Bone marrow (tissue), 2 donors: Measurements from ENCODE around the gene PDCL3.

Experiments
- DNase-seq, 2 donors: peaks; one replicate each; lab custom pipeline; 2025; lab: John Stamatoyannopoulos, UW

The PDCL3 gene

DNA sequence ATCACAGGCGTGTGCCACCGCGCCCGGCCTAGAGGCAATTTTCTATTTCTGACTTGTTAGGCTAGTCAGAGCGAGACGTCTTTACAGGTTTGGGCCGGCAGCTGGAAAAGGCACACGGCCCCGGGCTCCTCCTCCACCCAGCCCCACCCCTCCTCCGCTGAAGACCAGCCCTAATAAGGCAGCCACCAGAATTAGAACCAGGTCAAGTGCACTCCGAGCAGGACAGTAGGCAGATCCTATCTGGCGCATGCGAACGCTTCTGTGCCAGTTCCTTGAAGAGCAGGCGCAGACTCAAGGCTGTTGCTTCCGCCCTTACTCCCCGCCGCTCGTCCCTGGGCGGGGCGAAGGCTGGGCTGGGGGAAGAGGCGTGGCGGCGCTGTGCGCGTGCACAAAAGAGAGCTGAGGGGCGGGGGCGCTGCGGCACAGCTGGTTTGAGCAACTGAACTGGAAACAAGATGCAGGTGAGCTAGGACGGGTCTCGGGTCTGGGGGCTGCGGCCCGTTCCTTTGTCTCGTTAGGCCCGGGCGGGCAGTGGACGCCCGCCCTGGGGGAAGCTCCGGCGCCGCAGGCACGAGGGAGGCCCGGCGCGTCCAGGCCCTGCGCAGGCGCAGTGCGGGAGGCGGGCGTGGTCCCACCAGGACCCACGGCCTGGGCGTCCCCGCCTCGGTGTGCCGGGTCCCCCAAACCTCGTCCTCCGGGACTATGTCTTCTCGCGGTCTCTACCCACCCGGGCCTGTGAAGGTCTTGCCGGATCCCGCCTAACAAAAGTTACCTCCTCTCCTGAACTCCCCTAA lies at the start of gene PDCL3:
TSS of gene PDCL3 (plus strand) at position 381 of the 794 bp plus-strand sequence. CDS start at position 456, 75 bp downstream.
- DNase-seq: peak; percentile 92 to 95

DNA sequence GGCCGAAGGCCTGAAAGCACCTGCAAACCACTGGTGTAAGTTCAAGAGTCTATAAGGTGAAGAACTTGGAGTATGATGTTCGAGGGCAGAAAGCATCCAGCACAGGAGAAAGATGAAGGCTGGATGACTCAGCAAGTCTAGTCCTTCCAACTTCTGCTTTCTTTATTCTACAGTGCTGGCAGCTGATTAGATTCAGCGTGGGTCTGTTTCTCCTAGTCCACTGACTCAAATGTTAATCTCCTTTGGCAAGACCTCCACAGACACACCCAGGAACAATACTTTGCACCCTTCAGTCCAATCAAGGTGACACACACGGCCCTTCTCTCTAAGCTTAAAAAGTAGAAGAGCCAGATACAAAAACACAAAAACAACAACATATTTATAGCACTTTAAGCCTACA lies 49.1 kb upstream of the PDCL3 start:
- DNase-seq: peak in 1 of 2 donors; percentile 41

GRCh38 chr2:100517556-100517955 lies 45.2 kb upstream of the PDCL3 start:
- no peak for DNase-seq

- DNase-seq: no peak
Measured at GRCh38 chr2:100518801-100519200, 44.0 kb upstream of the PDCL3 start.

- DNase-seq: no peak
Measured at GRCh38 chr2:100520224-100520623, 42.6 kb upstream of the PDCL3 start.

DNA sequence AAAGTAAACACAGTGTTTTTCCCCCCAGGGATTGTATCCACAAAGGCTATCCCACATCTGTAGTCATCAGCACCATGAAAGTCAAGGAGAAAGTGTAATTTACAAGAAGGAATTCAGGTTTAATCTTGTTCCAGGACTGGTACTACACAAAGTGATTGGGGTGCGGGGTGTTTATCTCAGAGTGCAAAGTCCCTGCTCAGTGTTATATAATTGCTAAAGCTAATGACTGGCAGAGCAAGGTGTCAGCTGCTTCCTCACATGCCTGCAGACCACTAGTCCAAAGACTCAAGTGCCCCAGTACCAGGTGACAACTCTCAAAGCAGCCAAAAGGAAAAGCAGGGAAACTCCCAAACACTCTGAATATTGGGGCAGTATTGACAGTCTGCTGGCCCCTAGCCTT lies 40.4 kb upstream of the PDCL3 start:
- DNase-seq: no peak

DNA sequence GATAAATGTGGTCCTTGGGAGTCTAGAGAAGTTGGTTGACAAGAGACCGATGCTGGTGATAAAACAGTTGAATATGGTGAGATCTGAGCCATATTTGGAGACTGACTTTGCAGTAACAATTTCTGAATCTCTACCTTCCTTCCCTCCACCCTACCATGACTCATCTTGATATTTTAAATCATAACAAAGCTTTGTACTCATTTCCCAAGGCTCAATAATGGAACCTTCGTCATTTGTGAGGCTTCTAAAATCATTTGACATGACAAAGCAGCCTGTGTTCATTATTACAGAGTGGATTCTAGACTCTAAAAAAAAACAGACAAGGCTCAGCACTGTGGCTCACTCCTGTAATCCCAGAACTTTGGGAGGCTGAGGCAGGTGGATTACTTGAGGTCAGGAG lies 38.5 kb upstream of the PDCL3 start:
- DNase-seq: no peak

DNA sequence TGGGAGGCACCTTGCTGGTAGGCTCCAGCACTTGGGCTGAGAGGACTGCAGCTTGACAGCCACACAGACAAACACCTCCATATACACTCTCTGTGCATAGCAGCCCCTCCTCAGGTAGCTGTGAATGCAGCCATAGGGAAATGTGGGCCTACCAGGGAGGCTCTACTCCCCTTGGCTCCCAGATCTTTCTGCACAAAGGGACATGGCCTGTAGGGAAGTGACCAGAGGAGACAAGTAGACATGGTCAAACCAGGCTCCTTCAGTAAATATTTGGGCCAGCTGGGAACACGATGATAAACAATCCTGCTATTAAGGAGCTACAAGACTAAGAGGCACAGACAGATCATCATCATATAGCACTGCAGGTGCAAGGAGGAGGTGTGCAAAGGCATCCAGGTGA lies 35.9 kb upstream of the PDCL3 start:
- DNase-seq: no peak

- DNase-seq: no peak
Measured at GRCh38 chr2:100527440-100528015, 35.3 kb upstream of the PDCL3 start.

DNA sequence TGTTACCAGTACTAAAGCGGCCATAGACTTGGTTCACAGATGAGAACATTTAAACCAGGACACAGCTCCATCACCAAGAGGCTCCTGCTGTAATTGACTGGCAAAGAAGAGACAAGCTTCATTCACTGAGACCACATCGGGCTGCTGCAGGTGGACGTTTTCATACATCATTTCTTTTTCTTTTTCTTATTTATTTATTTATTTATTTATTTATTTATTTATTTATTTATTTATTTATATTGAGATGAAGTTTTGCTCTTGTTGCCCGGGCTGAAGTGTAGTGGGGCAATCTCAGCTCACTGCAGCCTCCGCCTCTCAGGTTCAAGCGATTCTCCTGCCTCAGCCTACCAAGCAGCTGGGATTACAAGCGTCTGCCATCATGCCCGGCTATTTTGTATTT lies 33.6 kb upstream of the PDCL3 start:
- no peak for DNase-seq

DNA sequence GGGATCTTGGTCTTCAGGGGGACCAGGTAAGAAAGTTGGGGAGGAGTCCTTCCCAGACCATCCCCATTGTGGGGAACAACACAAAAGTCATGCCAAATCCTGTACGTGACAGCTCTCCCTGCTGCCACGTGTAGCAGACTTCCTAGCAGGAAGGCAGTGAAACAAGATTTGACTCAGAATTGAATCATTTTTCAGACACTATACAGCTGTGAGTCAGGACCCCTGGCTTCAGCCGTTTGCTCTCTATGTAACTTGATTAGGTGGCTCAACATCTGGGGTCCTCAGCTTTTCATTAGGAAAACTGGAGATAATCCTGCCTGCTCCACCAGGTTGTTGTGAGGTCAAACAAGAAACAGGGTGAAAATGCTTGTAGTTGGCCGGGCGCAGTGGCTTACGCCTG lies 32.9 kb upstream of the PDCL3 start:
- no peak for DNase-seq

DNA sequence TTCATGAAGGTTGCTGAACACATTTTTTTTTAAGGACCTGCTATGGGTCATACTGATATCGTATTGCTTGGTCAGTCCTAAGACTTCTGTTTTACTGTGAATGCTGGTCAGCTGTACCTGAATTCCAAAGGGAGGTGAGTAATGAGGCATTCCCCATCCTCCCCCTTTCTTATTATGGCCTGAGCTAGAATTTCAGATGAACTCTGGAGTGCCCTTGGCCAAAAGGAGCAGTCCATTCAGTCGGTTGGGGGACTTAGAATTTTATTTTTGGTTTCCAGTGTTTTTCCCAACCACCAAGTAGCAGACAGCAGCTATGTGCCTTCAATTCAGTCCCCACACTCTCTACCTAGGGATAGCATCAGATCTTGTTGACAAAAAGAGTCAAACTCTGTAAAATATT lies 26.9 kb upstream of the PDCL3 start:
- no peak for DNase-seq

DNA sequence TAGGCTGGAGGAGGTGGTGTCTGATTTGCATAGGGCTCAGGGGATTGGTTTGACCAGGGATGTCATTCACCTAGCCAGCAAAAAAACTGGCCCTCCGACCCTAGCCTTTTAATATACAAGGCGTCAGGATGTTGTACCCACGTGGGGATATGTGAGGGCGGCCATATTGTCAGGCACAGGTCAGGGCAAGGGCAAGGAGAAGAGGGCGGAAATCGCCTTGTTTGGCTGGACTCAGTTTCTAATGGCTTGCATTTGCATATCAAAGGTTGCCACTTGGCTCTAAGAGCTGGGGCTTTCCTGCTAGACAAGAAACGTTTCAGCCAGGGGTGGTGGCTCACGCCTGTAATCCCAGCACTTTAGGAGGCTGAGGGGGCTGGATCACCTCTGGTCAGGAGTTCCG lies 24.9 kb upstream of the PDCL3 start:
- DNase-seq: no peak

- no peak for DNase-seq
Measured at GRCh38 chr2:100539221-100539620, 23.6 kb upstream of the PDCL3 start.

DNA sequence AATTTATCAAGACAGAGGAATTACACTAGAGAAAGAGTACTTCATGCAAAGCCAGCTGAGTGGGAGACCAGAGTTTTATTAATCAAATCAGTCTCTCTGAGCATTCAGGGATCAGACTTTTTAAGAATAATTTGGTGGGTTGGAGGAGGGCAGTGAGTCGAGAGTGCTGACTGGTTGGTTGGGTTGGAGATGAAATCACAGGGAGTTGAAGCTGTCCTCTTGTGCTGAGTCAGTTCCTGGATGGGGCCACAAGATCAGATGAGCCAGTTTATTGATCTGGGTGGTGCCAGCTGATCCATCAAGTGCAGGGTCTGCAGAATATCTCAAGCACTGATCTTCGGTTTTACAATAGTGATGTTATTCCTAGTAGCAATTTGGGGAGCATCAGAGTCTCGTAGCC lies 21.4 kb upstream of the PDCL3 start:
- no peak for DNase-seq

- no peak for DNase-seq
Measured at GRCh38 chr2:100542418-100542817, 20.4 kb upstream of the PDCL3 start.

- DNase-seq: no peak
Measured at GRCh38 chr2:100544911-100545596, 17.7 kb upstream of the PDCL3 start.

DNA sequence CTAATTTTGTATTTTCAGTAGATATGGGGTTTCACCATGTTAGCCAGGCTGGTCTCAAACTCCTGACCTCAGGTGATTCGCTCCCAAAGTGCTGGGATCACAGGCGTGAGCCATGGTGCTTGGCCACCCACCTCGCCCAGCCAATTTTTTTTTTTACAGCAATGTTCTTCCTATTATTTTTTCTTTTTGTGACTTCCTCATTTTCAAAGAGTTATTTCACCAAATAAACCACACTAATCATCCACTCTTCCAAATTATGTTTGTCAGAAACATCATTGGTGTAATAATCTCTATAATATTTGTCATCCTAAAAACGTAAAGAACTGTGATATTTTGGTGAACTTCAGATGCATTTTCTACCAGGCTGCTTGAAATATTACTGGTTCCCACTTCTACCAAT lies 16.3 kb upstream of the PDCL3 start:
- DNase-seq: no peak

DNA sequence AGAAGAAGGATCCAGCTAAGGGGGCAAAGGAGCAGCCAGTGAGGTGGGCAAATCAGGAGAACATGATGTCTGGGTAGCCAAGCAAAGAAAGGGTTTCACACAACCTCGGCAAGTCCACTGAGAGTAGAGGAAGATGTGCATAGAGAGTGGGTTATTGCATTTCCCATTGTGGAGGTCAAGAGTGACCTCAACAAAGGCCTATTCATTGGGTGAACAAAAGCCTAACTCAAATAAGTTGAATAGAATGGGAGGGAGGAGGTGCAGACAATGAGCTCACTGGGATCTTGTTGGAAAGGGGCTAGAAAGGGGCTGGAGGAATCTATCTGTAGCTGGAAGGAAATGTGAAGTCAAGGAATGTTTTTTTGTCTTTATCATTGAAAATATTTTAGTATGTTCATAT lies 14.0 kb upstream of the PDCL3 start:
- DNase-seq: no peak

DNA sequence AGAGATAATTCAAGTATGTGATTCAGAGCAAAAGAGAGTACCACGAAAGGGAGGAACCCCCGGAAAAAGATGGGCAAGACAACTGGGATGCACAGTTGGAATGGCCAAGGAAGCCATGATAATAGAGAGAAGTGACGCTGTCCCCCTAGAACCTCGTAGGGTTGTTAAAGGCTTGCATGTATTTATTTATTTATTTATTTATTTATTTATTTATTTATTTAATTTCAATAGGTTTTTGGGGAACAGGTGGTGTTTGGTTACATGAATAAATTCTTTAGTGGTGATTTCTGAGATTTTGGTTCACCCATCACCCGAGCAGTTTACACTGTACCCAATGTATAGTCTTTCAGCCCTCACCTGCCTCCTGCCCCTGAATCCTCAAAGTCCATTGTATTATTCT lies 11.5 kb upstream of the PDCL3 start:
- no peak for DNase-seq

- DNase-seq: no peak
Measured at GRCh38 chr2:100554798-100555407, 7.9 kb upstream of the PDCL3 start.

DNA sequence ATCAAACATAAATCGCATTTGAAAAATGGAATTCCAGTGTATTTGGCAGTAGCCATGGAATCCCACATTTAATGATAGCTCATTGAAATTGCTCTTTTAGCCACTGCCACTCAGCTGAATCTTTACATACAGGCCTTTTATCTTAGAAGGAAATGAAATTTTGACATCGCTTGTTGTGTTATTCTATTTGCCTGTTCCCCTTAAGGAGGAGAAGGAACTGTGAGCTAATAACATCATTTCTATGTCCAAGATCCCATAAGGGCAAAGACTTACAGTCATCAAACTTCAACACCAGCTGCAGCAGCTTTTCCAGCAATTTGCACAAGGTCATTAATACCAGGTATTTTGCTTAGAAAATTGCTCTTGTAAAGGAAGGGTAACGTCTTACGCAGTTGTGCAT lies 6.0 kb upstream of the PDCL3 start:
- no peak for DNase-seq
